HepG2 (cell line): ENCODE data around the gene ARL15. TPM values are rescaled to one million over a fixed set of nuclear protein-coding genes. Genes with fewer than 3 reads are reported as not detected.

Experiments
- HNF4A ChIP-seq: sonication (generic); formaldehyde crosslinking; IDR thresholded peaks from 2 replicates; pipeline ENCODE4 v1.4.0; 2020; ENCODE audit warnings: missing genetic modification reagents
- JUND ChIP-seq: sonication (generic); formaldehyde crosslinking; IDR thresholded peaks from 2 replicates; pipeline ENCODE4 v1.8.0; 2022; ENCODE audit warnings: mild to moderate bottlenecking, missing genetic modification reagents
- NR2F6 ChIP-seq, 2 experiments: IDR thresholded peaks; 2 replicates each; pipeline ENCODE4 v1.6.1; 2016; ENCODE audit warnings: antibody characterized with exemption in 1 of 2, mild to moderate bottlenecking in 1 of 2
- PHF21A ChIP-seq: sonication (generic); formaldehyde crosslinking; IDR thresholded peaks from 2 replicates; pipeline ENCODE4 v1.5.0; 2020; ENCODE audit warnings: mild to moderate bottlenecking, missing genetic modification reagents
- TOPORS ChIP-seq: sonication (generic); formaldehyde crosslinking; IDR thresholded peaks from 2 replicates; pipeline ENCODE4 v1.8.0; 2023; ENCODE audit warnings: mild to moderate bottlenecking, missing genetic modification reagents
- ZNF343 ChIP-seq: sonication (generic); formaldehyde crosslinking; IDR thresholded peaks from 2 replicates; pipeline ENCODE4 v1.4.0; 2020; ENCODE audit warnings: mild to moderate bottlenecking, missing genetic modification reagents
- ZSCAN29 ChIP-seq: sonication (generic); formaldehyde crosslinking; conservative IDR thresholded peaks from 2 replicates; pipeline ENCODE4 v1.4.0; 2020; ENCODE audit warnings: mild to moderate bottlenecking, missing genetic modification reagents
- ZSCAN31 ChIP-seq: sonication (generic); formaldehyde crosslinking; IDR thresholded peaks from 2 replicates; pipeline ENCODE4 v1.5.0; 2020; ENCODE audit warnings: low read depth, mild to moderate bottlenecking, missing genetic modification reagents
- ZZZ3 ChIP-seq: sonication (generic); formaldehyde crosslinking; IDR thresholded peaks from 2 replicates; pipeline ENCODE4 v1.4.0; 2020; ENCODE audit warnings: missing genetic modification reagents, mild to moderate bottlenecking, borderline replicate concordance
- polyA plus RNA-seq, 8 experiments: library from polyadenylated mRNA; depleted of rRNA in 3 of 8; stranded (reverse) in 7 of 8; unstranded in 1 of 8; fragments of >200 nt; fragmentation: Illumina TruSeq in 4 of 8; extraction: Trizol in 4 of 8; gene quantifications; 2 replicates each; pipeline versions ENCODE4 v1.2.1 to v1.2.3, GENCODE V29; 2011 to 2016; ENCODE audit warnings: low read depth in 4 of 8, missing spikeins in 1 of 8, mixed read lengths in 1 of 8; ENCODE audit not compliant: insufficient read depth in 1 of 8
- total RNA-seq, 5 experiments: library from RNA; depleted of rRNA; stranded (reverse); fragments of >200 nt; fragmentation: Illumina TruSeq; extraction: Trizol; gene quantifications; 2 replicates each; pipeline ENCODE4 v1.2.3, GENCODE V29; 2016; ENCODE audit warnings: low read depth in 1 of 5
- TF ChIP-seq, protein P1 (sequence below): sonication (generic); formaldehyde crosslinking; IDR thresholded peaks from 2 replicates; pipeline ENCODE4 v1.4.0; 2020; ENCODE audit warnings: mild to moderate bottlenecking, missing genetic modification reagents
- TF ChIP-seq, protein P2 (sequence below): sonication (generic); formaldehyde crosslinking; IDR thresholded peaks from 2 replicates; pipeline ENCODE4 v1.8.0; 2022; ENCODE audit warnings: mild to moderate bottlenecking, missing genetic modification reagents, borderline replicate concordance
- TF ChIP-seq, protein P3 (sequence below): sonication (generic); formaldehyde crosslinking; IDR thresholded peaks from 2 replicates; pipeline ENCODE4 v1.5.0; 2020; ENCODE audit warnings: missing genetic modification reagents

The ARL15 gene
- total and polyA plus RNA-seq, 2 of the 13 experiments (the other 11 are each of a cell fraction or from before 2014, with no cell fraction given): 2.5 to 7.7 TPM

- TF ChIP-seq, protein P1, sequence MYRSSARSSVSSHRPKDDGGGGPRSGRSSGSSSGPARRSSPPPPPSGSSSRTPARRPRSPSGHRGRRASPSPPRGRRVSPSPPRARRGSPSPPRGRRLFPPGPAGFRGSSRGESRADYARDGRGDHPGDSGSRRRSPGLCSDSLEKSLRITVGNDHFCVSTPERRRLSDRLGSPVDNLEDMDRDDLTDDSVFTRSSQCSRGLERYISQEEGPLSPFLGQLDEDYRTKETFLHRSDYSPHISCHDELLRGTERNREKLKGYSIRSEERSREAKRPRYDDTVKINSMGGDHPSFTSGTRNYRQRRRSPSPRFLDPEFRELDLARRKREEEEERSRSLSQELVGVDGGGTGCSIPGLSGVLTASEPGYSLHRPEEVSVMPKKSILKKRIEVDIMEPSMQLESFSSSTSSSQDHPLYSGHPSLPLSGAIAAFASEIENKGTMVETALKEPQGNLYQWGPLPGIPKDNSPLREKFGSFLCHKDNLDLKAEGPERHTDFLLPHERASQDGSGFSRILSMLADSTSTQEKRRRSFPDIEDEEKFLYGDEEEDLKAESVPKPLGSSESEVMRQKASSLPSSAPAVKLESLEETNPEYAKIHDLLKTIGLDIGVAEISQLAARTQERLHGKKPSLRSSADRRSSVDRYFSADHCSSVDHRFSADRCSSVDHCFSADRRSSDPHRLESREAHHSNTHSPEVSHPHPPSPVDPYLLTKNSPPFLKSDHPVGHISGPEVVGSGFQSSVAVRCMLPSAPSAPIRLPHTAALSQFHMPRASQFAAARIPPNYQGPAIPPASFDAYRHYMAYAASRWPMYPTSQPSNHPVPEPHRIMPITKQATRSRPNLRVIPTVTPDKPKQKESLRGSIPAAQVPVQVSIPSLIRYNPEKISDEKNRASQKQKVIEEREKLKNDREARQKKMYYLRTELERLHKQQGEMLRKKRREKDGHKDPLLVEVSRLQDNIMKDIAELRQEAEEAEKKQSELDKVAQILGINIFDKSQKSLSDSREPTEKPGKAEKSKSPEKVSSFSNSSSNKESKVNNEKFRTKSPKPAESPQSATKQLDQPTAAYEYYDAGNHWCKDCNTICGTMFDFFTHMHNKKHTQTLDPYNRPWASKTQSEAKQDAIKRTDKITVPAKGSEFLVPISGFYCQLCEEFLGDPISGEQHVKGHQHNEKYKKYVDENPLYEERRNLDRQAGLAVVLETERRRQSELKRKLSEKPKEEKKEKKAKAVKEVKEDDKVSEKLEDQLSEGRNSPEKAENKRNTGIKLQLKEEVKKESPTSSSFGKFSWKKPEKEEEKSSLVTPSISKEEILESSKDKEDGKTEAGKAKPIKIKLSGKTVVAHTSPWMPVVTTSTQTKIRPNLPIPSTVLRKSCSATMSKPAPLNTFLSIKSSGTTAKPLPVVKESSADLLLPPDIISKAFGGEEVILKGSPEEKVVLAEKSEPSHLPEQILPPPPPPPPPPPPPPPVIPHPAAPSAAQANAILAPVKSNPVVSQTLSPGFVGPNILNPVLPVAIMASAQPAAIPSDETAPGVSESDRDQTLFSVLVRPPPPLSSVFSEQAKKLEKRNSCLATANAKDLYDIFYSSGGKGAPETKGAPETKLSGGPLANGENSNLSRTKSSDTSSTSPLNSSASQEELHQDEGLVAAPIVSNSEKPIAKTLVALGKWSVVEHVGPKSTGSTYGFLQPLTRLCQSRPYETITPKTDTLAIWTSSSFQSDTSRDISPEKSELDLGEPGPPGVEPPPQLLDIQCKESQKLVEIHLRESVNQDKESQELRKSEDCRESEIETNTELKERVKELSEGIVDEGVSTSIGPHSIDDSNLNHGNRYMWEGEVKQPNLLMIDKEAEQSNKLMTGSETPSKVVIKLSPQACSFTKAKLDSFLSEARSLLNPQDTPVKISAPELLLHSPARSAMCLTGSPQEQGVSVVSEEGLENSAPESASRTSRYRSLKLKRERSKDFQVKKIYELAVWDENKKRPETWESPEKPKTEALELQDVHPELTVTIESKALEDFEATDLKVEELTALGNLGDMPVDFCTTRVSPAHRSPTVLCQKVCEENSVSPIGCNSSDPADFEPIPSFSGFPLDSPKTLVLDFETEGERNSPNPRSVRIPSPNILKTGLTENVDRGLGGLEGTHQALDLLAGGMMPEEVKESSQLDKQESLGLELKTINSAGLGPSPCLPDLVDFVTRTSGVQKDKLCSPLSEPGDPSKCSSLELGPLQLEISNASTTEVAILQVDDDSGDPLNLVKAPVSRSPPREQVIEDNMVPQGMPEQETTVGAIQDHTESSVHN (CRISPR knock-in tag): no peak
- TF ChIP-seq JUND (CRISPR knock-in tag) (no peak), NR2F6 (IDR thresholded peaks at IDR 0.05) (no peak), NR2F6 (CRISPR knock-in tag; IDR thresholded peaks at IDR 0.05) (no peak), ZNF343 (no peak), ZSCAN29 (CRISPR knock-in tag) (no peak), ZZZ3 (CRISPR knock-in tag) (no peak), PHF21A (CRISPR knock-in tag) (no peak), ZSCAN31 (no peak), TOPORS (CRISPR knock-in tag) (no peak), HNF4A (CRISPR knock-in tag) (no peak)
- TF ChIP-seq, protein P2, sequence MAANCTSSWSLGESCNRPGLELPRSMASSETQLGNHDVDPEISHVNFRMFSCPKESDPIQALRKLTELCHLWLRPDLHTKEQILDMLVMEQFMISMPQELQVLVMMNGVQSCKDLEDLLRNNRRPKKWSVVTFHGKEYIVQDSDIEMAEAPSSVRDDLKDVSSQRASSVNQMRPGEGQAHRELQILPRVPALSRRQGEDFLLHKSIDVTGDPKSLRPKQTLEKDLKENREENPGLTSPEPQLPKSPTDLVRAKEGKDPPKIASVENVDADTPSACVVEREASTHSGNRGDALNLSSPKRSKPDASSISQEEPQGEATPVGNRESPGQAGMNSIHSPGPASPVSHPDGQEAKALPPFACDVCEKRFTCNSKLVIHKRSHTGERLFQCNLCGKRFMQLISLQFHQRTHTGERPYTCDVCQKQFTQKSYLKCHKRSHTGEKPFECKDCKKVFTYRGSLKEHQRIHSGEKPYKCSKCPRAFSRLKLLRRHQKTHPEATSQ: no peak
- TF ChIP-seq, protein P3, sequence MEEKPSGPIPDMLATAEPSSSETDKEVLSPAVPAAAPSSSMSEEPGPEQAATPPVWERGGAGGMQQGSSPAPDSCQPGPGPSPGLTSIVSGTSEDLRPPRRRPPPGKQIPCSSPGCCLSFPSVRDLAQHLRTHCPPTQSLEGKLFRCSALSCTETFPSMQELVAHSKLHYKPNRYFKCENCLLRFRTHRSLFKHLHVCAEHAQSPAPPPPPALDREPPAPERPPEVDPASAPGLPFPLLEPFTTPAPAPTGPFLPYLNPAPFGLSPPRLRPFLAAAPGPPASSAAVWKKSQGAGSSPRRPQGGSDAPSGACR (CRISPR knock-in tag): no peak
These were observed 314.4 kb downstream of the ARL15 start (continued) for GRCh38 chr5:53996008-53996407.
